ENCODE data around the gene F8.

GRCh38 chrX:154800478-154801210 is 221.9 kb downstream of the F8 start:
- TF ChIP-seq CTCF (conservative IDR thresholded peaks at IDR 0.05) (no peak), EZH2 (IDR thresholded peaks at IDR 0.05; ENCODE audit: low read depth) (no peak)
